Mucosa of rectum (tissue), 2 donors: Measurements from ENCODE around the gene NEURL1B.
A peak's percentile ranks its signal among the peaks of the same experiment; 100 is the strongest.

Source experiments
- H3K27ac ChIP-seq, 2 donors: one replicate each; pipeline ENCODE4 v1.7.0; 2013; ENCODE audit warnings: inconsistent platforms in 2 of 2, low read depth in 2 of 2, low read length in 2 of 2
- H3K27me3 ChIP-seq, 2 donors: one replicate each; pipeline ENCODE4 v1.7.0; 2013; ENCODE audit warnings: low read length in 2 of 2; ENCODE audit not compliant: control insufficient read depth in 2 of 2, insufficient read depth in 2 of 2
- H3K36me3 ChIP-seq, 2 donors: one replicate each; pipeline ENCODE4 v1.7.0; 2013; ENCODE audit warnings: low read length in 2 of 2; ENCODE audit not compliant: control insufficient read depth in 2 of 2, insufficient read depth in 2 of 2
- H3K4me1 ChIP-seq, 2 donors: one replicate each; pipeline ENCODE4 v1.7.0; 2013; ENCODE audit warnings: low read length in 2 of 2, mild to moderate bottlenecking in 1 of 2; ENCODE audit not compliant: control insufficient read depth in 2 of 2, insufficient read depth in 2 of 2
- H3K4me3 ChIP-seq, 2 donors: one replicate each; pipeline ENCODE4 v1.7.0; 2013; ENCODE audit warnings: low read length in 2 of 2
- H3K9ac ChIP-seq, 2 donors: one replicate each; pipeline ENCODE4 v1.7.0; 2013; ENCODE audit warnings: low read length in 2 of 2, low read depth in 1 of 2, mild to moderate bottlenecking in 1 of 2
- H3K9me3 ChIP-seq, 2 donors: one replicate each; pipeline ENCODE4 v1.7.0; 2013; ENCODE audit warnings: low read length in 2 of 2; ENCODE audit not compliant: control insufficient read depth in 2 of 2
- donor health status: healthy.
- donor health status: Normal muscosa, but diverticular disease.

The NEURL1B gene

GRCh38 chr5:172686111-172686510, 45.0 kb downstream of the NEURL1B start:
- no peaks in the 10 kb centered on the region for H3K9me3 ChIP-seq
- peaks cover 7 to 12% of the 10 kb centered on the region in 2 donors for H3K36me3 ChIP-seq
- H3K9ac ChIP-seq: no peak overlapping the region
- H3K4me3 ChIP-seq: no peak overlapping the region
- H3K4me1 ChIP-seq: peaks cover 24 to 28% of the 10 kb centered on the region in 2 donors
- no peaks in the 10 kb centered on the region for H3K27me3 ChIP-seq
- H3K27ac ChIP-seq: no peak overlapping the region

DNA sequence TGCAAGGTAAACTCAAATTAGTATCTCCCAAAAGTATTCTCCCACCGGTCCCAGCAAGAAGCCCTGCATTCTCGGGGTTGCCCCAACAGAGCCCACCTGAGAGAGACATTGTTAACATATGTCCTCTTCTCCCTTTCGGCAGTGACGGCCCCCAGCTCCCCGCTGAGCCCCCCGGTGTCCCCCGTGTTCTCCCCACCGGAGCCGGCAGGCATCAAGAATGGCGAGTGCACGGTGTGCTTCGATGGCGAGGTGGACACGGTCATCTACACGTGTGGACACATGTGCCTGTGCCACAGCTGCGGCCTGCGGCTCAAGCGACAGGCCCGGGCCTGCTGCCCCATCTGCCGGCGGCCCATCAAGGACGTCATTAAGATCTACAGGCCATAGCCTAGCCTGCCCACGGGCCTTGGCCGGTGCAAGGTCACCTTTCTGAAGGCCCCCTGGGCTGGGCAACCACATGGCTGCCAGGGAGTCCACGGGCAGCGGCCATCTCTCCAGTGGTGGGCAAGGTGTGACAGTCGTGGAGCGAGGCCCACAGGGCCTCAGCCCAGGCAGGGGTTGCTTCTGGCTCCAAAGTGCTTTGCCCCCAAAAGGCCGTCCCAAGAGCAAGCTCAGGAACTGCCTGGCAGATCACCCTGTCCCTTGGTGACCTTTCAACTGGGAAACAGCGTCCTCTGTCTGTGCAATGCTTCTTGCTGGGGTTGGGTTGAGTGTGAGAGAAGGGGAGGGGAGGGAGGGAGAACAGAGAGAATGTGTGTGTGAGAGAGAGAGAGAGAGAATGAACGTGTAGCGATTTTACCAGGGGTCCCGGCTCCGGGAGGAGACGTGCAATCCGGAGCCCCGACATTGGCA, 45.7 kb downstream of the NEURL1B start:
- no peak overlapping the region for H3K4me3 ChIP-seq
- H3K4me1 ChIP-seq: peaks cover 24 to 28% of the 10 kb centered on the region in 2 donors
- no peaks in the 10 kb centered on the region for H3K9me3 ChIP-seq
- peaks cover 7 to 12% of the 10 kb centered on the region in 2 donors for H3K36me3 ChIP-seq
- H3K9ac ChIP-seq: no peak overlapping the region
- no peaks in the 10 kb centered on the region for H3K27me3 ChIP-seq
- peak overlapping the region in 1 of 2 donors; percentile 68 for H3K27ac ChIP-seq

DNA sequence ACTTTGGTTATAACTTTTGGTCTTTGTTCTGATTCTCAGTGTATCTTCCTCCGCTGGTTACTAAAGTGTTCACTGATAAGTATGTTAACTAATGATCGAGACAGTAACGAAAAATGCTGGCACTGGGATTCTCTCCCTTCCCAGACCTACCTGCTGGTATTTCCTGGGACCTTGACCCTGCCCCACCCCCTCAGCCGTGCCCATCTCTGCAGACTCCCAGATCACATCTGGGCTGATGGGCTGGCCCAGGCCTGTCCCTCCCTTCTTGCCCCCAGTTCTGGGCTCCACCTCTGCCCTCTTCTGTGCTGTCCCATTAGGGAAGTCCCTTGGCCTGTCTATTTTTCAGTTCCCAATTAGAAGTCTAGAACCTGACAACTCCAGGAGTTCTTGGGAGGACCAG, 46.9 kb downstream of the NEURL1B start:
- Histone ChIP-seq H3K27me3 (no peaks in the 10 kb centered on the region), H3K4me1 (peaks cover 24 to 28% of the 10 kb centered on the region in 2 donors), H3K9me3 (no peaks in the 10 kb centered on the region), H3K27ac (peak overlapping the region; percentile 68 to 76), H3K4me3 (no peak overlapping the region), H3K36me3 (peaks cover 5 to 12% of the 10 kb centered on the region in 2 donors), H3K9ac (no peak overlapping the region)

DNA sequence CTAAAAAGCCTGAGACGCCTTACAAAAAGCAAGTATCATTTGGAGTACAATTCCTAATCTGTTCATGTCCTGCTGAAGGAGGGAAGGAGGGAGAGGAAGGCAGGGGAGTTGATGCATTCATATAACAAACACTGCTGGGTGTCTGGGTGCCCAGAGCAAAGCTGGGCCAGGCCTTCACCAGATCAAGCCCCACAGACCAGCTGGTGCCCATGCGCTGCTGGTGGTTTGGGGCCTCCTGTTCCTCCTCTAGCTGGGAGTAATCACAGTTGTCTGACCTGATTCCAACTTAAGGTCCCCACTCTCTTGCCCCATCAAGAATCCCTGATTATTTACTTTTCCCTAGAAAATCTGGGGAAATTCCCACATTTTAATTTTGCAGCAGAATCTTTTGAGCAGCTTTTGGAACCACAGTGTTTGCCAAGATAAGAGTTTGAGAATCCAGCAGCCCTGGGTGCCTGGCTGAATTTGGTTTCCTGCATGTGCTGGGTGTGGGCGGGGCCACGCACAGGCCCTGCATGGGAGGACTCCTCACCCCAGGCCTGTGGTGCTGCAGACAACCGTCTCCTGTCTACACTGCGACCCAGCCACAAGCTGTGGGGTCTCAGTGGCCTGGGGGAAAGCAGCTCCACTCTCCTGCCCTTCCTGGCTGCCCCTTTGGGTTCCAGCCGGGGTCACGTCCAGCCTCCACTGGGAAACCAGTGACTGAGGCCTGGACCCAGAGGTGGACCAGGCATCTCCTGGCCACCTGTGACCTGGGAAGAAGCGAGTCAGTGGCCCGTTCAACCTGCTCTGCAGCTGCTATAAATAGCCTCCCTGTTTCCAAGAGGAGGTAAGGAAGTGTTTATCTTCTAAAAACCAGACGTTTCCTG, 47.5 kb downstream of the NEURL1B start:
- Histone ChIP-seq H3K4me1 (peaks cover 24 to 28% of the 10 kb centered on the region in 2 donors), H3K9ac (peak overlapping the region in 1 of 2 donors; percentile 47), H3K27ac (peak overlapping the region; percentile 68 to 76), H3K4me3 (no peak overlapping the region), H3K27me3 (no peaks in the 10 kb centered on the region), H3K9me3 (no peaks in the 10 kb centered on the region), H3K36me3 (peaks cover 5 to 12% of the 10 kb centered on the region in 2 donors)

DNA sequence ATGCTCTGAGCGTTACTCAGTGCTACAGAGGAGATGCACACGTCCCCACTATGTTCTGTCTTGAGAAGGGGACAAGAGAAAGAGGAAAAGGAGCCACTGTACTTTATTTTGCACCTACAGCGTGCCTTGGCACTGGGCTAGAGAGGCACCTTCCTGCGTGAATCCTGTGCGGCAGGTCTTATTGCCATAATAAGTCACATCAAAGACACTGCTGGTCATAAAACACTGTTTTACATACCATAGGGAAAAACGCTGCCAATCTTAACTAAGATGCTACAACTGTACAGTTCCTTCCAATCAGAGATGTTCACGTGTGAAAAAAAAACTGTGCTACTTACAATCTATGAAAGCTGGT, 48.1 kb downstream of the NEURL1B start:
- peaks cover 5 to 12% of the 10 kb centered on the region in 2 donors for H3K36me3 ChIP-seq
- peak overlapping the region; percentile 68 to 76 for H3K27ac ChIP-seq
- no peak overlapping the region for H3K4me3 ChIP-seq
- H3K27me3 ChIP-seq: no peaks in the 10 kb centered on the region
- H3K9ac ChIP-seq: peak overlapping the region in 1 of 2 donors; percentile 47
- no peaks in the 10 kb centered on the region for H3K9me3 ChIP-seq
- peaks cover 24 to 28% of the 10 kb centered on the region in 2 donors for H3K4me1 ChIP-seq

DNA sequence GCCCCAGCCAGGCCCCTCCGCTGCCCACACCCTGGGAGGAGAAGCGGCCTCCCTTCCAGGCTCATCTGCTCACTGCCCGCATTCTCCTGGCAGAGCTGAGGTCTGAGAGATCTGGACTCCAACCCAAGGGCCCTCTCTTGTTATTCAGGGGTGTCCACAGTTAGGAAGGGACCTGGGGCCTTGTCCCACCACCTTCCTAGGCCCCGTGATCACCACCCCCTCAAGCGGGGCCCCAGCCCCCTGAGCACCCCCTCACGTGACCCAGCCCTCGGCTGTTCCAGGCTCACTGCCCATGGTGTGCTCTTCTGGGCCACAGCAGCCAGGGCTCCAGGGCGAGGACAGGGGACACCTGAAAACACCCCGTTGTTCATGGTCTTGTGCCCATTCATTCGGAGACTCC, 48.7 kb downstream of the NEURL1B start:
- Histone ChIP-seq H3K4me3 (no peak overlapping the region), H3K27ac (peak overlapping the region; percentile 68 to 76), H3K9me3 (no peaks in the 10 kb centered on the region), H3K4me1 (peaks cover 24 to 28% of the 10 kb centered on the region in 2 donors), H3K36me3 (peaks cover 5 to 12% of the 10 kb centered on the region in 2 donors), H3K9ac (peak overlapping the region in 1 of 2 donors; percentile 47), H3K27me3 (no peaks in the 10 kb centered on the region)

GRCh38 chr5:172690258-172691075, 49.4 kb downstream of the NEURL1B start:
- Histone ChIP-seq H3K9me3 (no peaks in the 10 kb centered on the region), H3K9ac (no peak overlapping the region), H3K36me3 (peaks cover 5 to 12% of the 10 kb centered on the region in 2 donors), H3K4me1 (peaks cover 24 to 28% of the 10 kb centered on the region in 2 donors), H3K4me3 (no peak overlapping the region), H3K27me3 (no peaks in the 10 kb centered on the region), H3K27ac (no peak overlapping the region)

DNA sequence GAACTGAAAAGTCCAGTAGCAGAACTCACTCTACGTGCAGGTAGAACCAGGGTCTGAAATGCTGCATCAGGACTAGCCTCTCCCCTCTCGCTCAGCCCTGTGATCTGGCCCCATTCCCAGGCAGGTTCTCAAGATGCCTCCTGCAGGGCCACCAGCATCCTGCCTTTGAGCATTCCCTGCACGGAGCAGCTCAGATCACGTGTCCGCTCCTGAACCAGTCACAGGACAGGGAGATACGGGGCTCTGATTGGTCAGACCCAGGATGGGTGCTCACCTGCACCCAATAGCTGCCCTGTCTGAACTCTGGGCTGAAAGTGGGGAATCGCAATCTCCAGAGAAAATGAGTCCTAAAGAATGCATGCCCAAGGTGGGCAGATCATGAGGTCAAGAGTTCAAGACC, 50.8 kb downstream of the NEURL1B start:
- H3K4me3 ChIP-seq: no peak overlapping the region
- H3K36me3 ChIP-seq: peaks cover 2% of the 10 kb centered on the region in 2 donors
- no peaks in the 10 kb centered on the region for H3K27me3 ChIP-seq
- H3K4me1 ChIP-seq: peaks cover 27 to 29% of the 10 kb centered on the region in 2 donors
- no peak overlapping the region for H3K9ac ChIP-seq
- H3K9me3 ChIP-seq: no peaks in the 10 kb centered on the region
- H3K27ac ChIP-seq: no peak overlapping the region

DNA sequence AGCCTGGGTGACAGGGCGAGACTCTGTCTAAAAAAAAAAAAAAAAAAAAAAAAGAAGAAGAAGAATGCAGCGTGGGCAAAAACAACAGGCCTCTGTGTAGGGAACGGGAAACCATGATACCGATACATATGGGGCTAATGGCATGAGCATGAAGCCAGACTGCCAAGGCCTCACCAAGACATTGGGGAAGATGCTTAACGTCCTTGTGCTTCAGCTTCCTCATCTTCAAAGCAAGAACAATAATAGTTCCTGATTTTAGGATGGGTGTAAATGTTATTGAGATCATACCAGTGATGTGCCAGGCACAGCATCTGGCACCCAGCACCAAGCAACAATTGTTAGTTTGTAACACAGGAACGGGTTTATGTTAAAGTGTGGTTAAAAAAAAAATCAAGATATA, 51.4 kb downstream of the NEURL1B start:
- H3K36me3 ChIP-seq: no peaks in the 10 kb centered on the region
- no peak overlapping the region for H3K27ac ChIP-seq
- peaks cover 29 to 32% of the 10 kb centered on the region in 2 donors for H3K4me1 ChIP-seq
- H3K9ac ChIP-seq: no peak overlapping the region
- no peak overlapping the region for H3K4me3 ChIP-seq
- H3K27me3 ChIP-seq: no peaks in the 10 kb centered on the region
- H3K9me3 ChIP-seq: no peaks in the 10 kb centered on the region
